ENCODE results near the gene SIRPD.
"Not testable (repeated sequence)": the region's sequence is repeated elsewhere in the genome, so short reads cannot be mapped to it uniquely, and the experiment has no call there.

SIRPD gene

DNA sequence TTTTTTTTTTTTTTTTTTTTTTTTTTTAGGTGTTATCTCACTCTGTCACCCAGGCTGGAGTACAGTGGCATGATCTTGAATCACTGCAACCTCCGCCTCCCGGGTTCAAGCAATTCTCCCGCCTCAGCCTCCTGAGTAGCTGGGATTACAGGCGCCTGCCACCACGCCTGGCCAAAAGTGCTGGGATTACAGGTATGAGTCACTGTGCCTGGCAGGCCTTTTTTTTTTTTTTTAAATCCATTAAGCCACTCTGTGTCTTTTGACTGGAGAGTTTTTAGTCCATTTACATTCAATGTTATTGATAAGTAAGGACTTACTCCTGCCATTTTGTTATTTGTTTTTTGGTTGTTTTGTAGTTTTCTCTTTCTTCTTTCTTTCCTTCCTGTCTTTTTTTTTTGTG, 60.1 kb downstream of the SIRPD start:
- in situ Hi-C loops (cut with HindIII; ENCODE audit: low sequenced_read_pairs) = not testable (repeated sequence)

DNA sequence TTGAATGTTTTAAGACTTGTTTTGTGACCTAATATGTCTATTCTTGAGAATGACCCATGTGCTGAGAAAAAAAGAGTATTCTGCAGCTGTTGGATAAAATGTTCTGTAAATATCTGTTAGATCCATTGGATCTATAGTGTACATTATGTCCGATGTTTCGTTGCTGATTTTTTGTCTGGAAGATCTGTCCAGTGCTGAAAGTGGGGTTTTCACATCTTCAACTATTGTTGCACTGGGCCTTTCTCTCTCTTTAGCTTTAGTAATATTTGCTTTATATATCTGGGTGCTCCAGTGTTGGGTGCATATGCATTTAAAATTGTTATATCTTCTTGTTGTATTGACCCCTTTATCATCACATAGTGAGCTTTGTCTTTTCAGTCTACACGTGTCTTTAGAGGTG, 60.6 kb downstream of the SIRPD start:
- in situ Hi-C loops (cut with HindIII; ENCODE audit: low sequenced_read_pairs) = no loop called here

DNA sequence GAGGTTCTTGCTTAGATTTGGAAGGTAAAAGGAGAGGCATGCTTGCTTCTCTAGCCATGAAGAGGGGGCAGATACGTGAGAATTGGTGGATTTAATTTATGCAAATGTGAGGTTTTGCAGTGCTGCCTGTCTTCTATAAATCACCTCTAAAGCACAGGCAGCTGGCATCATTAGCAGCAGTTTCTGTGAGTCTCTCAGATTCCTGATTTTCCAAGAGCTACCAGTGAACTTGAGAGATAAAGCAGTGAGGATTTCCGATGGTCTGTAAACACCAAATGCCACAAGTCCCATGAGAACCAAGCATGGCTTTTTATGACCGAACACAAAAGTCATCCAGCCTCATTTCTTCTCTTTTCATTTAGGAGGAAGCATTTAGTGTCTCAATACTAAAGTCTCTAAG, 63.1 kb downstream of the SIRPD start:
- in situ Hi-C loops (cut with HindIII; ENCODE audit: low sequenced_read_pairs) = no loop called here

- in situ Hi-C loops (cut with HindIII; ENCODE audit: low sequenced_read_pairs) = no loop called here
Observed at GRCh38 chr20:1493536-1493935, 64.0 kb downstream of the SIRPD start.

- in situ Hi-C loops (cut with HindIII; ENCODE audit: low sequenced_read_pairs) = no loop called here
Observed at GRCh38 chr20:1491860-1492642, 65.5 kb downstream of the SIRPD start.

GRCh38 chr20:1491281-1491840, 66.1 kb downstream of the SIRPD start, which contains the start of gene SIRPB2:
Gene SIRPB2 (minus strand): TSS chr20:1491420. CDS start chr20:1491359, 61 bp downstream.
- in situ Hi-C loops (cut with HindIII; ENCODE audit: low sequenced_read_pairs) = no loop called here

- in situ Hi-C loops (cut with HindIII; ENCODE audit: low sequenced_read_pairs) = no loop called here
Observed at GRCh38 chr20:1490643-1491195, 66.8 kb downstream of the SIRPD start.

- in situ Hi-C loops (cut with HindIII; ENCODE audit: low sequenced_read_pairs) = no loop called here
Observed at GRCh38 chr20:1489764-1490436, 67.6 kb downstream of the SIRPD start.

GRCh38 chr20:1489325-1489724, 68.2 kb downstream of the SIRPD start:
- in situ Hi-C loops (cut with HindIII; ENCODE audit: low sequenced_read_pairs) = no loop called here

GRCh38 chr20:1486566-1486965, 70.9 kb downstream of the SIRPD start:
- in situ Hi-C loops (cut with HindIII; ENCODE audit: low sequenced_read_pairs) = no loop called here

DNA sequence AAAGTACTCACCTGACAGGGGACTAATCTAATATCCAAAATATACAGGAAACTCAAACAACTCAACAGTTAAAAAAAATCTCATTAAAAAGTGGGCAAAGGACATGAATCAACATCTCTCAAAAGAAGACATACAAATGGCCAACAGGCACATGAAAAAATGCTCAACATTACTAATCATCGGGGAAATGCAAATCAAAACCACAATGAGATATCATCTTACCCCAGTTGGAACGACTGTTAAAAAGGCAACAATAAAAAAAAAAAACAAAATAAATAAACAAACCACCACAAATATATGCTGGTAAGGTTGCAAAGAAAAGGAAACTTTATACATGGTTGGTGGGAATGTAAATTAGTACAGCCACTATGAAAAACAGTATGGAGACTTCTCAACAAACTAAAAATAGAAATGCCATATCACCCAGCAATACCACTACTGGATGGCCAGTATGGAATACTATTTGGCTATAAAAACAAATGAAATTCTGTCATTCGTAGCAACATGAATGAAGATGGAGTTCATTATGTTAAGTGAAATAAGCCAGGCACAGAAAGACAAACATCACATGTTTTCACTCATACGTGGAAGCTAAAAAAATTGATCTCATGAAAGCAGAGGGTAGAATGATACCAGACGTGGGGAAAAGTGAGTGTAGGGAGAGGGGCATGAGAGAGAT, 72.9 kb downstream of the SIRPD start:
- in situ Hi-C loops (cut with HindIII; ENCODE audit: low sequenced_read_pairs) = no loop called here

Measured in endothelial cell of hepatic sinusoid (primary cell).